Stomach (tissue), 4 donors: ENCODE results near the gene PLCL2.

ENCODE experiments used
- CTCF ChIP-seq, 7 experiments: fragments of 450-650 bp in 4 of 7; fragments of 200-600 bp in 3 of 7; sonication (generic) in 3 of 7; IDR thresholded peaks; one replicate each; pipeline ENCODE4 v1.5.1; 2016 to 2019; ENCODE audit warnings: antibody characterized with exemption in 7 of 7, control low read depth in 2 of 7, mild to moderate bottlenecking in 1 of 7
- POLR2A ChIP-seq, 4 donors: fragments of 450-650 bp; IDR thresholded peaks; one replicate each; pipeline ENCODE4 v1.6.1; 2016; ENCODE audit warnings: antibody characterized with exemption in 4 of 4, control low read depth in 2 of 4, mild to moderate bottlenecking in 1 of 4, moderate library complexity in 1 of 4
- POLR2AphosphoS5 ChIP-seq, 3 donors: sonication (generic); formaldehyde crosslinking; IDR thresholded peaks; one replicate each; pipeline ENCODE4 v1.6.1; 2016; ENCODE audit warnings: antibody characterized with exemption in 3 of 3

- no peak for TF ChIP-seq POLR2AphosphoS5 (IDR thresholded peaks at IDR 0.05)
- TF ChIP-seq CTCF (IDR thresholded peaks at IDR 0.05): no peak
- TF ChIP-seq POLR2A (IDR thresholded peaks at IDR 0.05): no peak
Measured at GRCh38 chr3:17081520-17081919, 196.8 kb downstream of the PLCL2 start.
